SK-N-SH (cell line): Measurements from ENCODE around the gene RIC3. TPM values are rescaled to one million over a fixed set of nuclear protein-coding genes. Genes with fewer than 3 reads are reported as not detected.

Experiments
- CTCF ChIA-PET: fragments of 300-600, 350-600 bp; formaldehyde crosslinking; extraction: SDS; loops from one replicate; lab custom pipeline; 2021; lab: Yijun Ruan, JAX
- POLR2A ChIA-PET: fragments of 350-600 bp; sonication (Branson Sonifier 250); formaldehyde crosslinking; extraction: SDS; loops from one replicate; lab custom pipeline; 2020; ENCODE audit warnings: antibody characterized with exemption, inconsistent platforms; lab: Yijun Ruan, JAX
- DNase-seq: peaks from one replicate; pipeline ENCODE4 v3.0.0; 2012
- H2AFZ ChIP-seq: fragments of 200-600 bp; sonication (generic); 2 replicates; pipeline ENCODE4 v1.8.1; 2016; ENCODE audit warnings: antibody characterized with exemption, mild to moderate bottlenecking, low read depth
- H3F3A ChIP-seq: fragments of 200-600 bp; sonication (generic); replicated peaks from 2 replicates; pipeline ENCODE3; 2016; ENCODE audit warnings: antibody characterized with exemption, mild to moderate bottlenecking; ENCODE audit not compliant: insufficient read depth
- H3K27ac ChIP-seq, 2 experiments: fragments of 200-500 bp in 1 of 2; fragments of 200-600 bp in 1 of 2; sonication (Bioruptor generic) in 1 of 2; sonication (generic), shearing (Covaris generic) in 1 of 2; 2 replicates each; pipeline versions ENCODE4 v1.5.1 to v1.6.1; 2014 to 2016; ENCODE audit warnings: low read depth in 2 of 2, inconsistent platforms in 1 of 2, low read length in 1 of 2, mild to moderate bottlenecking in 1 of 2, mixed read lengths in 1 of 2
- H3K27me3 ChIP-seq: fragments of 200-600 bp; sonication (generic), shearing (Covaris generic); 2 replicates; pipeline ENCODE4 v1.6.1; 2016; ENCODE audit warnings: mixed run types; ENCODE audit not compliant: insufficient read depth
- H3K36me3 ChIP-seq, 2 experiments: fragments of 200-500 bp in 1 of 2; fragments of 200-600 bp in 1 of 2; sonication (Bioruptor generic) in 1 of 2; sonication (generic) in 1 of 2; replicated peaks in 1 of 2; 2 replicates each; pipeline versions ENCODE3 to v1.5.1; 2014 to 2016; ENCODE audit warnings: low read length in 1 of 2, mild to moderate bottlenecking in 1 of 2; ENCODE audit not compliant: insufficient read depth in 2 of 2, control insufficient read depth in 1 of 2
- H3K4me1 ChIP-seq, 2 experiments: fragments of 200-500 bp in 1 of 2; fragments of 200-600 bp in 1 of 2; sonication (Bioruptor generic) in 1 of 2; sonication (generic), shearing (Covaris generic) in 1 of 2; 2 replicates each; pipeline versions ENCODE4 v1.5.1 to v1.6.1; 2014 to 2016; ENCODE audit warnings: low read depth in 1 of 2, low read length in 1 of 2, mixed run types in 1 of 2; ENCODE audit not compliant: insufficient read depth in 2 of 2, control insufficient read depth in 1 of 2
- H3K4me2 ChIP-seq: fragments of 200-600 bp; sonication (generic), shearing (Covaris generic); 2 replicates; pipeline ENCODE4 v1.6.1; 2017; ENCODE audit warnings: mixed run types
- H3K4me3 ChIP-seq, 2 experiments: fragments of 200-500 bp in 1 of 2; fragments of 200-600 bp in 1 of 2; sonication (Bioruptor generic) in 1 of 2; sonication (generic), shearing (Covaris generic) in 1 of 2; 2 replicates each; pipeline versions ENCODE4 v1.5.1 to v1.8.1; 2014 to 2016; ENCODE audit warnings: low read depth in 2 of 2, inconsistent platforms in 1 of 2, low read length in 1 of 2, mild to moderate bottlenecking in 1 of 2, mixed read lengths in 1 of 2, moderate library complexity in 1 of 2
- H3K79me2 ChIP-seq: fragments of 200-600 bp; sonication (generic); 2 replicates; pipeline ENCODE4 v1.8.1; 2017; ENCODE audit warnings: mild to moderate bottlenecking; ENCODE audit not compliant: insufficient read depth
- H3K9ac ChIP-seq: fragments of 200-600 bp; sonication (generic); 2 replicates; pipeline ENCODE4 v1.6.1; 2017; ENCODE audit warnings: mixed run types
- H3K9me2 ChIP-seq: fragments of 200-600 bp; sonication (generic); 2 replicates; pipeline ENCODE4 v1.6.1; 2017; ENCODE audit warnings: mixed run types
- H3K9me3 ChIP-seq: fragments of 200-600 bp; sonication (generic); 2 replicates; pipeline ENCODE4 v1.6.1; 2017; ENCODE audit warnings: mixed run types, mild to moderate bottlenecking, moderate library complexity
- H4K20me1 ChIP-seq: fragments of 200-600 bp; sonication (generic); 2 replicates; pipeline ENCODE4 v1.6.1; 2017; ENCODE audit warnings: mild to moderate bottlenecking, mixed run types; ENCODE audit not compliant: insufficient read depth
- CHD2 ChIP-seq: fragments of 150-350 bp; IDR thresholded peaks from 2 replicates; pipeline ENCODE4 v1.6.1; 2018; ENCODE audit warnings: low read length; ENCODE audit not compliant: partially characterized antibody
- EP300 ChIP-seq, 2 experiments: IDR thresholded peaks; 2 replicates each; pipeline versions ENCODE4 v1.4.0 to v1.6.1; 2012; ENCODE audit warnings: borderline replicate concordance in 1 of 2, low read depth in 1 of 2, low read length in 1 of 2
- GABPA ChIP-seq: IDR thresholded peaks from 2 replicates; pipeline ENCODE4 v1.4.0; 2012; ENCODE audit warnings: low read depth, mild to moderate bottlenecking
- MEF2A ChIP-seq: IDR thresholded peaks from 2 replicates; pipeline ENCODE4 v1.4.0; 2012; ENCODE audit warnings: low read depth, borderline replicate concordance
- MXI1 ChIP-seq: IDR thresholded peaks from 2 replicates; pipeline ENCODE4 v1.6.1; 2012; ENCODE audit warnings: mild to moderate bottlenecking, low read depth, low read length, improper control_type of control experiment
- PBX3 ChIP-seq: IDR thresholded peaks from 2 replicates; pipeline ENCODE4; 2012
- RAD21 ChIP-seq: IDR thresholded peaks from 2 replicates; pipeline ENCODE4 v1.6.1; 2012; ENCODE audit warnings: mild to moderate bottlenecking, low read length
- RCOR1 ChIP-seq: fragments of 150-350 bp; IDR thresholded peaks from 2 replicates; pipeline ENCODE4 v1.6.1; 2017; ENCODE audit warnings: antibody characterized with exemption, low read length
- RFX5 ChIP-seq: IDR thresholded peaks from 2 replicates; pipeline ENCODE4 v1.6.1; 2012; ENCODE audit warnings: mild to moderate bottlenecking, improper control_type of control experiment, low read length
- SMC3 ChIP-seq: IDR thresholded peaks from 2 replicates; pipeline ENCODE4 v1.6.1; 2012; ENCODE audit warnings: low read depth, low read length, improper control_type of control experiment
- TAF1 ChIP-seq: IDR thresholded peaks from 2 replicates; pipeline ENCODE4 v1.6.1; 2012; ENCODE audit warnings: low read depth, mild to moderate bottlenecking, low read length, moderate library complexity, borderline replicate concordance
- TCF12 ChIP-seq: IDR thresholded peaks from 2 replicates; pipeline ENCODE4 v1.4.0; 2012
- TEAD4 ChIP-seq: IDR thresholded peaks from 2 replicates; pipeline ENCODE4 v1.4.0; 2012; ENCODE audit warnings: mild to moderate bottlenecking, borderline replicate concordance; ENCODE audit not compliant: insufficient read depth
- YY1 ChIP-seq: IDR thresholded peaks from 2 replicates; pipeline ENCODE4 v1.4.0; 2012; ENCODE audit warnings: low read depth, mild to moderate bottlenecking
- ZBTB33 ChIP-seq: IDR thresholded peaks from 2 replicates; pipeline ENCODE4 v1.4.0; 2012; ENCODE audit warnings: low read depth, borderline replicate concordance
- WGBS: methylation state at CpG from one replicate; pipeline ENCODE4 v1.1.6; 2017; ENCODE audit warnings: low lambda C conversion rate; 5-methylcytosine and 5-hydroxymethylcytosine counted together
- polyA plus RNA-seq, 3 experiments: library from polyadenylated mRNA; depleted of rRNA; stranded (reverse); fragments of >200 nt; gene quantifications; 2 replicates each; pipeline ENCODE4 v1.2.3, GENCODE V29; 2012
- TF ChIP-seq, protein P1 (sequence below): fragments of 200-600 bp; sonication (generic); IDR thresholded peaks from 2 replicates; pipeline ENCODE4 v1.6.1; 2017; ENCODE audit warnings: antibody characterized with exemption, mild to moderate bottlenecking, moderate library complexity

Gene RIC3
- polyA plus RNA-seq, 1 of the 3 experiments (the other 2 are of a cell fraction) = 0.54 TPM

DNA sequence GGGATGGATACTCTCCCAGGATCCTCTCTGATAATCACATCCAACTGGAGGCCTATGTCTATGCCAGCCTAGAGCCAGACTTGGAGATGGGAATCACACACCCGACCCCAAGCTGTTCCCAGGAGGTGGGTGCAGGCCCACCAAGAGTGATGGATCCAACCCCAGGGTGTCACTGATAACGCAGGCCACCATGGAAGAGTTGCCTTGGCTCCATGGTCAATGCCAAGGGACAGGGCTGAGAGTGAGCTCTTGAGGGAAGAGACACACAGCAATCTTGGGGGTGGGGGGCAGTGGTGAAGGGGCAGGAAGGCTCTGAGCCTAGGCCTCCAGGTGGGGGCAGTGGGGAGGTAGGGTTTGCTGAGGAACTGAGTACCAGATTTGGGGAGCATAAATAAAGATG lies 70.9 kb downstream of the RIC3 start:
- peaks cover 9% of the 10 kb centered on the region for H3F3A ChIP-seq
- H2AFZ ChIP-seq = no peak overlapping the region
- H3K36me3 ChIP-seq = peaks cover 4 to 78% of the 10 kb centered on the region in 2 experiments
- H4K20me1 ChIP-seq = peaks cover 6% of the 10 kb centered on the region
- WGBS = 67% methylated on average over 1 of the region's 2 CpGs
- H3K4me3 ChIP-seq = no peak overlapping the region
- no peak overlapping the region for H3K27ac ChIP-seq
- H3K9ac ChIP-seq = no peak overlapping the region
- no peak for DNase-seq
- H3K9me3 ChIP-seq = no peaks in the 10 kb centered on the region
- TF ChIP-seq TAF1 (no peak), RCOR1 (no peak)
- H3K9me2 ChIP-seq = no peaks in the 10 kb centered on the region
- 0 out of 2 replicates have a peak overlapping the region, but pooled peaks have one; percentile 37 for H3K4me2 ChIP-seq
- CTCF ChIA-PET = interaction anchor here (1.1 to 26.8 kb wide), 10 partner anchors 9 to 96 kb away, joined by 3 to 620 read pairs (median 28); no protein-coding TSS in a partner anchor
- H3K79me2 ChIP-seq = no peaks in the 10 kb centered on the region
- H3K27me3 ChIP-seq = no peaks in the 10 kb centered on the region
- POLR2A ChIA-PET = interaction anchor here (1.2 to 1.5 kb wide), 2 partner anchors 12 to 65 kb away, joined by 4 read pairs; no protein-coding TSS in a partner anchor
- peaks cover 5 to 6% of the 10 kb centered on the region in 2 experiments; a peak in 3 of 4 replicates for H3K4me1 ChIP-seq

DNA sequence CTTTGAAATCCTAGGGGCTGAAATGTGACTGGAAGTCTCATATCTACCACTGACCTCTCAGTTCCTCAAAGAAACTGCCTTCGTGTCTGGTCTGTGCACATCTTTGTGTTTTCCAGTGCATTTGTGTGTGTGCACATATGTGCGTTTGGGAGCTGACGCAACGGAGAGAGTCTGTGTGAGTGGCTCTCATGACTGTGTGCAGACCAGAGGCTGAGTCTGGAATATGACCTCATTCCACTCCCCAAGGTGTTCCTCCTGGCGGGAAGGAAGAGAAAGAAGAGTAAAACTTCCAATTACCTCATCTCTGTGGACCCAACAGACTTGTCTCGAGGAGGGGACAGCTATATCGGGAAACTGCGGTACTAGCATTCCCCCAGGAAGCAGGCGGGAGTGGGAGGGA lies 71.4 kb downstream of the RIC3 start:
- Histone ChIP-seq H3K4me2 (no peak overlapping the region), H3K79me2 (no peaks in the 10 kb centered on the region)
- no peak for TF ChIP-seq EP300 (IDR thresholded peaks at IDR 0.05; ENCODE audit: borderline replicate concordance in 1 of 2, low read depth in 1 of 2, low read length in 1 of 2)
- TF ChIP-seq ZBTB33 = no peak
- no peak for TF ChIP-seq TCF12
- TF ChIP-seq GABPA = no peak
- TF ChIP-seq RFX5 = no peak
- no peak for TF ChIP-seq RAD21
- TF ChIP-seq, protein P1, sequence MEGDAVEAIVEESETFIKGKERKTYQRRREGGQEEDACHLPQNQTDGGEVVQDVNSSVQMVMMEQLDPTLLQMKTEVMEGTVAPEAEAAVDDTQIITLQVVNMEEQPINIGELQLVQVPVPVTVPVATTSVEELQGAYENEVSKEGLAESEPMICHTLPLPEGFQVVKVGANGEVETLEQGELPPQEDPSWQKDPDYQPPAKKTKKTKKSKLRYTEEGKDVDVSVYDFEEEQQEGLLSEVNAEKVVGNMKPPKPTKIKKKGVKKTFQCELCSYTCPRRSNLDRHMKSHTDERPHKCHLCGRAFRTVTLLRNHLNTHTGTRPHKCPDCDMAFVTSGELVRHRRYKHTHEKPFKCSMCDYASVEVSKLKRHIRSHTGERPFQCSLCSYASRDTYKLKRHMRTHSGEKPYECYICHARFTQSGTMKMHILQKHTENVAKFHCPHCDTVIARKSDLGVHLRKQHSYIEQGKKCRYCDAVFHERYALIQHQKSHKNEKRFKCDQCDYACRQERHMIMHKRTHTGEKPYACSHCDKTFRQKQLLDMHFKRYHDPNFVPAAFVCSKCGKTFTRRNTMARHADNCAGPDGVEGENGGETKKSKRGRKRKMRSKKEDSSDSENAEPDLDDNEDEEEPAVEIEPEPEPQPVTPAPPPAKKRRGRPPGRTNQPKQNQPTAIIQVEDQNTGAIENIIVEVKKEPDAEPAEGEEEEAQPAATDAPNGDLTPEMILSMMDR = no peak
- no peak for TF ChIP-seq PBX3
- no peak for TF ChIP-seq YY1
- TF ChIP-seq RCOR1 = no peak
- TF ChIP-seq MEF2A = no peak
- TF ChIP-seq TEAD4 = no peak
- TF ChIP-seq MXI1 = no peak
- TF ChIP-seq CHD2 = no peak
- no peak for TF ChIP-seq SMC3
- TF ChIP-seq, all 33 proteins: peak for 0
- peaks cover 4 to 73% of the 10 kb centered on the region in 2 experiments for H3K36me3 ChIP-seq
- WGBS = 95% methylated on average over 9 of the region's 9 CpGs
- ChIA-PET POLR2A (interaction anchor here (1.2 kb wide), 1 partner anchor 64 kb away, joined by 4 read pairs; no protein-coding TSS in a partner anchor), CTCF (interaction anchor here (1.1 to 26.8 kb wide), 6 partner anchors 8 to 90 kb away, joined by 3 to 620 read pairs (median 104); no protein-coding TSS in a partner anchor)
- no peaks in the 10 kb centered on the region for H3K27me3 ChIP-seq
- DNase-seq = no peak
- peaks cover 9% of the 10 kb centered on the region for H3F3A ChIP-seq
- peaks cover 7% of the 10 kb centered on the region for H4K20me1 ChIP-seq
- no peak overlapping the region for H3K4me3 ChIP-seq
- no peaks in the 10 kb centered on the region for H3K9me2 ChIP-seq
- no peak overlapping the region for H2AFZ ChIP-seq
- peaks cover 6 to 10% of the 10 kb centered on the region in 2 experiments; a peak in 3 of 4 replicates for H3K4me1 ChIP-seq
- no peak overlapping the region for H3K9ac ChIP-seq
- no peak overlapping the region; a peak in 1 of 4 replicates for H3K27ac ChIP-seq
- no peaks in the 10 kb centered on the region for H3K9me3 ChIP-seq
